PC-3 (cell line): ENCODE data around the gene TENT5C.

Source experiments
- CTCF ChIP-seq: fragments of 300-600 bp; sonication (generic); conservative IDR thresholded peaks from 2 replicates; pipeline ENCODE4 v1.5.1; 2017; ENCODE audit warnings: antibody characterized with exemption, low read depth, mild to moderate bottlenecking, low read length
- EZH2 ChIP-seq: fragments of 300-600 bp; sonication (generic); IDR thresholded peaks from one replicate; pipeline ENCODE4 v1.6.1; 2017; ENCODE audit warnings: antibody characterized with exemption, mild to moderate bottlenecking, low read length; ENCODE audit not compliant: unreplicated experiment

- TF ChIP-seq CTCF, result no peak
- no peak for TF ChIP-seq EZH2
Observed at GRCh38 chr1:117567435-117567834, 38.4 kb upstream of the TENT5C start.
